Measurements from ENCODE around the gene CALY.

GRCh38 chr10:133316266-133316665 lies 20.4 kb downstream of the CALY start:
- TF ChIP-seq SUZ12 (IDR thresholded peaks at IDR 0.05): no peak
- no peak for TF ChIP-seq ELF4 (IDR thresholded peaks at IDR 0.05)
- no peak for TF ChIP-seq SP1 (IDR thresholded peaks at IDR 0.05)
- no peak for TF ChIP-seq BHLHE40 (IDR thresholded peaks at IDR 0.05; ENCODE audit: borderline replicate concordance)
- TF ChIP-seq FOXA1 (IDR thresholded peaks at IDR 0.05): no peak
- no peak for TF ChIP-seq CTBP1 (IDR thresholded peaks at IDR 0.05; ENCODE audit: borderline replicate concordance)
- TF ChIP-seq ARNT (IDR thresholded peaks at IDR 0.05): no peak
- TF ChIP-seq NFRKB (IDR thresholded peaks at IDR 0.05): no peak
- no peak for TF ChIP-seq FOXM1 (IDR thresholded peaks at IDR 0.05; ENCODE audit: borderline replicate concordance)
- no peak for TF ChIP-seq TARDBP (IDR thresholded peaks at IDR 0.05)
